Measurements from ENCODE around the gene GCNT3.

Gene GCNT3

DNA sequence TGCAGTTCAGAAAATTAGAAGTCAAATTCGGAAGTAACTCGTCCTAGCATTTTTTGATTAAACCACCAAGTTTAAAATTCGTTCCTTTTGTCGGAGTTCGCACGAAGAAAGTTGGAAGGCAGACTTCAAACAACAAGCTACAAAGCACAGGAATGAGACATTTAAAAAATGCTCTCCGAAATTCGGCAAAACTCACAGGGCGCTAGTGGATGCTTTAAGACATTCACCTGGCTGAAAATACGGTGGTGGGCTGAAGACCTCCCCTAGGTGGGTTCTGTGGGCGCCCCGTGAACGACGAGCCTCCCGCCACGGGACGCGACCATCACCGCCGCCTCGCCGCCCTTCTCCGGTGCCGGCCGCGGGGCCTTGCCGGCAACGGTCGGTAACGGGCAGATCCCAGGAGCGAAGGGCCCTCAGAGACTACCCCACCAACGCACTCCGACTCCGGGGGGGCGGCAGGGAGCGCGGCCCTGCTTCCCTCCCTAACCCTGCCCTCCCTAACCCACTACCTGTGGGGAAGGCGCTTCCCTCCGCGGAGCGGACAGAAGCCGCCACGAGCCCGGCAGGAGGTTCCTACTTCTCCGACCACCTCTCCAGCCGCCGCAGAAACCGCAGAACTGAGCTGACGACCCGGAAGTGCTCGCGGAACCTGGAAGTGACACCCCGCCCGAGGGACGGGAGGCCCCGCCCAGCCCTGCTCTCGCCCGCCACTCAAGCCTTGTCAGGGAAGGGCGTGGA, 45.5 kb downstream of the GCNT3 start, which contains the start of gene GTF2A2 (continued):
- TF ChIP-seq ZFP37 (tag by site-specific recombination; IDR thresholded peaks at IDR 0.05) (peak; percentile 49; the same call in 1 of the 2 replicates), KLF8 (tag by site-specific recombination; IDR thresholded peaks at IDR 0.05) (0 out of 2 replicates have a peak, but pooled peaks have one; percentile 47), GLIS1 (tag by site-specific recombination; IDR thresholded peaks at IDR 0.05) (peak; percentile 66), GLI4 (tag by site-specific recombination; IDR thresholded peaks at IDR 0.05) (0 out of 2 replicates have a peak, but pooled peaks have one; percentile 22), ZNF2 (tag by site-specific recombination; IDR thresholded peaks at IDR 0.05) (peak; percentile 34; the same call in 1 of the 2 replicates), HOXD13 (CRISPR knock-in tag; IDR thresholded peaks at IDR 0.05; ENCODE audit: borderline replicate concordance) (no peak), ZSCAN23 (tag by site-specific recombination; IDR thresholded peaks at IDR 0.05) (no peak), KLF10 (tag by site-specific recombination; IDR thresholded peaks at IDR 0.05) (0 out of 2 replicates have a peak, but pooled peaks have one; percentile 34), ZNF76 (tag by site-specific recombination; IDR thresholded peaks at IDR 0.05; ENCODE audit: borderline replicate concordance, low read depth) (peak; percentile 50; the same call in 1 of the 2 replicates), ZNF529 (tag by site-specific recombination; IDR thresholded peaks at IDR 0.05; ENCODE audit: insufficient replicate concordance) (no peak), PRDM10 (tag by site-specific recombination; IDR thresholded peaks at IDR 0.05) (peak; percentile 12; the same call in 1 of the 2 replicates), YY2 (tag by site-specific recombination; IDR thresholded peaks at IDR 0.05) (no peak), ZIC2 (tag by site-specific recombination; IDR thresholded peaks at IDR 0.05) (peak; percentile 75)
- TF ChIP-seq, protein P1, sequence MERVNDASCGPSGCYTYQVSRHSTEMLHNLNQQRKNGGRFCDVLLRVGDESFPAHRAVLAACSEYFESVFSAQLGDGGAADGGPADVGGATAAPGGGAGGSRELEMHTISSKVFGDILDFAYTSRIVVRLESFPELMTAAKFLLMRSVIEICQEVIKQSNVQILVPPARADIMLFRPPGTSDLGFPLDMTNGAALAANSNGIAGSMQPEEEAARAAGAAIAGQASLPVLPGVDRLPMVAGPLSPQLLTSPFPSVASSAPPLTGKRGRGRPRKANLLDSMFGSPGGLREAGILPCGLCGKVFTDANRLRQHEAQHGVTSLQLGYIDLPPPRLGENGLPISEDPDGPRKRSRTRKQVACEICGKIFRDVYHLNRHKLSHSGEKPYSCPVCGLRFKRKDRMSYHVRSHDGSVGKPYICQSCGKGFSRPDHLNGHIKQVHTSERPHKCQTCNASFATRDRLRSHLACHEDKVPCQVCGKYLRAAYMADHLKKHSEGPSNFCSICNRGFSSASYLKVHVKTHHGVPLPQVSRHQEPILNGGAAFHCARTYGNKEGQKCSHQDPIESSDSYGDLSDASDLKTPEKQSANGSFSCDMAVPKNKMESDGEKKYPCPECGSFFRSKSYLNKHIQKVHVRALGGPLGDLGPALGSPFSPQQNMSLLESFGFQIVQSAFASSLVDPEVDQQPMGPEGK (tag by site-specific recombination; IDR thresholded peaks at IDR 0.05), result peak; percentile 56; the same call in 1 of the 2 replicates
- TF ChIP-seq, protein P2, sequence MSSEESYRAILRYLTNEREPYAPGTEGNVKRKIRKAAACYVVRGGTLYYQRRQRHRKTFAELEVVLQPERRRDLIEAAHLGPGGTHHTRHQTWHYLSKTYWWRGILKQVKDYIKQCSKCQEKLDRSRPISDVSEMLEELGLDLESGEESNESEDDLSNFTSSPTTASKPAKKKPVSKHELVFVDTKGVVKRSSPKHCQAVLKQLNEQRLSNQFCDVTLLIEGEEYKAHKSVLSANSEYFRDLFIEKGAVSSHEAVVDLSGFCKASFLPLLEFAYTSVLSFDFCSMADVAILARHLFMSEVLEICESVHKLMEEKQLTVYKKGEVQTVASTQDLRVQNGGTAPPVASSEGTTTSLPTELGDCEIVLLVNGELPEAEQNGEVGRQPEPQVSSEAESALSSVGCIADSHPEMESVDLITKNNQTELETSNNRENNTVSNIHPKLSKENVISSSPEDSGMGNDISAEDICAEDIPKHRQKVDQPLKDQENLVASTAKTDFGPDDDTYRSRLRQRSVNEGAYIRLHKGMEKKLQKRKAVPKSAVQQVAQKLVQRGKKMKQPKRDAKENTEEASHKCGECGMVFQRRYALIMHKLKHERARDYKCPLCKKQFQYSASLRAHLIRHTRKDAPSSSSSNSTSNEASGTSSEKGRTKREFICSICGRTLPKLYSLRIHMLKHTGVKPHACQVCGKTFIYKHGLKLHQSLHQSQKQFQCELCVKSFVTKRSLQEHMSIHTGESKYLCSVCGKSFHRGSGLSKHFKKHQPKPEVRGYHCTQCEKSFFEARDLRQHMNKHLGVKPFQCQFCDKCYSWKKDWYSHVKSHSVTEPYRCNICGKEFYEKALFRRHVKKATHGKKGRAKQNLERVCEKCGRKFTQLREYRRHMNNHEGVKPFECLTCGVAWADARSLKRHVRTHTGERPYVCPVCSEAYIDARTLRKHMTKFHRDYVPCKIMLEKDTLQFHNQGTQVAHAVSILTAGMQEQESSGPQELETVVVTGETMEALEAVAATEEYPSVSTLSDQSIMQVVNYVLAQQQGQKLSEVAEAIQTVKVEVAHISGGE (tag by site-specific recombination; conservative IDR thresholded peaks at IDR 0.05; ENCODE audit: low read depth), result peak; percentile 76
- TF ChIP-seq, protein P3, sequence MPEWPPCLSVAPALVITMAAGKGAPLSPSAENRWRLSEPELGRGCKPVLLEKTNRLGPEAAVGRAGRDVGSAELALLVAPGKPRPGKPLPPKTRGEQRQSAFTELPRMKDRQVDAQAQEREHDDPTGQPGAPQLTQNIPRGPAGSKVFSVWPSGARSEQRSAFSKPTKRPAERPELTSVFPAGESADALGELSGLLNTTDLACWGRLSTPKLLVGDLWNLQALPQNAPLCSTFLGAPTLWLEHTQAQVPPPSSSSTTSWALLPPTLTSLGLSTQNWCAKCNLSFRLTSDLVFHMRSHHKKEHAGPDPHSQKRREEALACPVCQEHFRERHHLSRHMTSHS (tag by site-specific recombination; IDR thresholded peaks at IDR 0.05), result no peak

Data from HEK293 (cell line).